ENCODE measurements around the gene NR4A3. TPM values are rescaled to one million over a fixed set of nuclear protein-coding genes. Genes with fewer than 3 reads are reported as not detected.

Gene NR4A3
- total and polyA plus RNA-seq, 9 of the 15 experiments (the other 6 are each of a cell fraction or from before 2014, with no cell fraction given), result 0.04 to 0.07 TPM; not detected in 7

DNA sequence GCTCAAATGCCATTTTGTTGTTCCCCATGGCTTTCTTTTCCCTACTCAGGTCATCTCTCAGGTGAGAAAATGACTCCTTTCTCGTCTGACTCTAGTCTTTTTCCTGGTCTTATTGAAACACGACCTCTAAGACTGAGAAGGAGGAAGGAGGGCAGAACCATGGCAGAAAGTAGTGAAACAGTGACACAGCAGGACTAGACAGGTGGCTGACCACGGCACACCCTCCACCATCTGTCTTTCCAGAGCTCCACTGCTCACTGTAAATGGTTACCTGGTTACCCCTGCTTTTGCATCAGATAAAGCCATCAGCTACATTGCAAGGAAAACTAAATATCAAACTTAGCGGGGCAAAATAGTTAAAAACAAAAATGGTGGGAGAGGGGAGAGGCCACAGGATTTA is 30.9 kb downstream of the NR4A3 start (continued):
- TF ChIP-seq, protein P1, sequence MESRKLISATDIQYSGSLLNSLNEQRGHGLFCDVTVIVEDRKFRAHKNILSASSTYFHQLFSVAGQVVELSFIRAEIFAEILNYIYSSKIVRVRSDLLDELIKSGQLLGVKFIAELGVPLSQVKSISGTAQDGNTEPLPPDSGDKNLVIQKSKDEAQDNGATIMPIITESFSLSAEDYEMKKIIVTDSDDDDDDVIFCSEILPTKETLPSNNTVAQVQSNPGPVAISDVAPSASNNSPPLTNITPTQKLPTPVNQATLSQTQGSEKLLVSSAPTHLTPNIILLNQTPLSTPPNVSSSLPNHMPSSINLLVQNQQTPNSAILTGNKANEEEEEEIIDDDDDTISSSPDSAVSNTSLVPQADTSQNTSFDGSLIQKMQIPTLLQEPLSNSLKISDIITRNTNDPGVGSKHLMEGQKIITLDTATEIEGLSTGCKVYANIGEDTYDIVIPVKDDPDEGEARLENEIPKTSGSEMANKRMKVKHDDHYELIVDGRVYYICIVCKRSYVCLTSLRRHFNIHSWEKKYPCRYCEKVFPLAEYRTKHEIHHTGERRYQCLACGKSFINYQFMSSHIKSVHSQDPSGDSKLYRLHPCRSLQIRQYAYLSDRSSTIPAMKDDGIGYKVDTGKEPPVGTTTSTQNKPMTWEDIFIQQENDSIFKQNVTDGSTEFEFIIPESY (CRISPR knock-in tag; IDR thresholded peaks at IDR 0.05), result no peak
- TF ChIP-seq BRD9 (IDR thresholded peaks at IDR 0.05; ENCODE audit: low read depth, partially characterized antibody) (no peak), SMAD4 (CRISPR knock-in tag; conservative IDR thresholded peaks at IDR 0.05) (no peak), STAT5A (IDR thresholded peaks at IDR 0.05; ENCODE audit: borderline replicate concordance, low read length) (no peak), MIER1 (IDR thresholded peaks at IDR 0.05; ENCODE audit: low read depth) (no peak)
- TF ChIP-seq, protein P2, sequence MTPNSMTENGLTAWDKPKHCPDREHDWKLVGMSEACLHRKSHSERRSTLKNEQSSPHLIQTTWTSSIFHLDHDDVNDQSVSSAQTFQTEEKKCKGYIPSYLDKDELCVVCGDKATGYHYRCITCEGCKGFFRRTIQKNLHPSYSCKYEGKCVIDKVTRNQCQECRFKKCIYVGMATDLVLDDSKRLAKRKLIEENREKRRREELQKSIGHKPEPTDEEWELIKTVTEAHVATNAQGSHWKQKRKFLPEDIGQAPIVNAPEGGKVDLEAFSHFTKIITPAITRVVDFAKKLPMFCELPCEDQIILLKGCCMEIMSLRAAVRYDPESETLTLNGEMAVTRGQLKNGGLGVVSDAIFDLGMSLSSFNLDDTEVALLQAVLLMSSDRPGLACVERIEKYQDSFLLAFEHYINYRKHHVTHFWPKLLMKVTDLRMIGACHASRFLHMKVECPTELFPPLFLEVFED (CRISPR knock-in tag; conservative IDR thresholded peaks at IDR 0.05), result no peak
- TF ChIP-seq, protein P3, sequence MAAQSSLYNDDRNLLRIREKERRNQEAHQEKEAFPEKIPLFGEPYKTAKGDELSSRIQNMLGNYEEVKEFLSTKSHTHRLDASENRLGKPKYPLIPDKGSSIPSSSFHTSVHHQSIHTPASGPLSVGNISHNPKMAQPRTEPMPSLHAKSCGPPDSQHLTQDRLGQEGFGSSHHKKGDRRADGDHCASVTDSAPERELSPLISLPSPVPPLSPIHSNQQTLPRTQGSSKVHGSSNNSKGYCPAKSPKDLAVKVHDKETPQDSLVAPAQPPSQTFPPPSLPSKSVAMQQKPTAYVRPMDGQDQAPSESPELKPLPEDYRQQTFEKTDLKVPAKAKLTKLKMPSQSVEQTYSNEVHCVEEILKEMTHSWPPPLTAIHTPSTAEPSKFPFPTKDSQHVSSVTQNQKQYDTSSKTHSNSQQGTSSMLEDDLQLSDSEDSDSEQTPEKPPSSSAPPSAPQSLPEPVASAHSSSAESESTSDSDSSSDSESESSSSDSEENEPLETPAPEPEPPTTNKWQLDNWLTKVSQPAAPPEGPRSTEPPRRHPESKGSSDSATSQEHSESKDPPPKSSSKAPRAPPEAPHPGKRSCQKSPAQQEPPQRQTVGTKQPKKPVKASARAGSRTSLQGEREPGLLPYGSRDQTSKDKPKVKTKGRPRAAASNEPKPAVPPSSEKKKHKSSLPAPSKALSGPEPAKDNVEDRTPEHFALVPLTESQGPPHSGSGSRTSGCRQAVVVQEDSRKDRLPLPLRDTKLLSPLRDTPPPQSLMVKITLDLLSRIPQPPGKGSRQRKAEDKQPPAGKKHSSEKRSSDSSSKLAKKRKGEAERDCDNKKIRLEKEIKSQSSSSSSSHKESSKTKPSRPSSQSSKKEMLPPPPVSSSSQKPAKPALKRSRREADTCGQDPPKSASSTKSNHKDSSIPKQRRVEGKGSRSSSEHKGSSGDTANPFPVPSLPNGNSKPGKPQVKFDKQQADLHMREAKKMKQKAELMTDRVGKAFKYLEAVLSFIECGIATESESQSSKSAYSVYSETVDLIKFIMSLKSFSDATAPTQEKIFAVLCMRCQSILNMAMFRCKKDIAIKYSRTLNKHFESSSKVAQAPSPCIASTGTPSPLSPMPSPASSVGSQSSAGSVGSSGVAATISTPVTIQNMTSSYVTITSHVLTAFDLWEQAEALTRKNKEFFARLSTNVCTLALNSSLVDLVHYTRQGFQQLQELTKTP (IDR thresholded peaks at IDR 0.05; ENCODE audit: low read depth in 1 of 2, partially characterized antibody in 2 of 2), result no peak
- TF ChIP-seq, protein P4, sequence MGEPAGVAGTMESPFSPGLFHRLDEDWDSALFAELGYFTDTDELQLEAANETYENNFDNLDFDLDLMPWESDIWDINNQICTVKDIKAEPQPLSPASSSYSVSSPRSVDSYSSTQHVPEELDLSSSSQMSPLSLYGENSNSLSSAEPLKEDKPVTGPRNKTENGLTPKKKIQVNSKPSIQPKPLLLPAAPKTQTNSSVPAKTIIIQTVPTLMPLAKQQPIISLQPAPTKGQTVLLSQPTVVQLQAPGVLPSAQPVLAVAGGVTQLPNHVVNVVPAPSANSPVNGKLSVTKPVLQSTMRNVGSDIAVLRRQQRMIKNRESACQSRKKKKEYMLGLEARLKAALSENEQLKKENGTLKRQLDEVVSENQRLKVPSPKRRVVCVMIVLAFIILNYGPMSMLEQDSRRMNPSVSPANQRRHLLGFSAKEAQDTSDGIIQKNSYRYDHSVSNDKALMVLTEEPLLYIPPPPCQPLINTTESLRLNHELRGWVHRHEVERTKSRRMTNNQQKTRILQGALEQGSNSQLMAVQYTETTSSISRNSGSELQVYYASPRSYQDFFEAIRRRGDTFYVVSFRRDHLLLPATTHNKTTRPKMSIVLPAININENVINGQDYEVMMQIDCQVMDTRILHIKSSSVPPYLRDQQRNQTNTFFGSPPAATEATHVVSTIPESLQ (CRISPR knock-in tag; IDR thresholded peaks at IDR 0.05), result no peak
- TF ChIP-seq, protein P5, sequence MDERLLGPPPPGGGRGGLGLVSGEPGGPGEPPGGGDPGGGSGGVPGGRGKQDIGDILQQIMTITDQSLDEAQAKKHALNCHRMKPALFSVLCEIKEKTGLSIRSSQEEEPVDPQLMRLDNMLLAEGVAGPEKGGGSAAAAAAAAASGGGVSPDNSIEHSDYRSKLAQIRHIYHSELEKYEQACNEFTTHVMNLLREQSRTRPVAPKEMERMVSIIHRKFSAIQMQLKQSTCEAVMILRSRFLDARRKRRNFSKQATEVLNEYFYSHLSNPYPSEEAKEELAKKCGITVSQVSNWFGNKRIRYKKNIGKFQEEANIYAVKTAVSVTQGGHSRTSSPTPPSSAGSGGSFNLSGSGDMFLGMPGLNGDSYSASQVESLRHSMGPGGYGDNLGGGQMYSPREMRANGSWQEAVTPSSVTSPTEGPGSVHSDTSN (CRISPR knock-in tag; IDR thresholded peaks at IDR 0.05; ENCODE audit: low read depth), result no peak
- TF ChIP-seq, protein P5 (tag; conservative IDR thresholded peaks at IDR 0.05; ENCODE audit: low read depth), result no peak
- TF ChIP-seq, protein P6, sequence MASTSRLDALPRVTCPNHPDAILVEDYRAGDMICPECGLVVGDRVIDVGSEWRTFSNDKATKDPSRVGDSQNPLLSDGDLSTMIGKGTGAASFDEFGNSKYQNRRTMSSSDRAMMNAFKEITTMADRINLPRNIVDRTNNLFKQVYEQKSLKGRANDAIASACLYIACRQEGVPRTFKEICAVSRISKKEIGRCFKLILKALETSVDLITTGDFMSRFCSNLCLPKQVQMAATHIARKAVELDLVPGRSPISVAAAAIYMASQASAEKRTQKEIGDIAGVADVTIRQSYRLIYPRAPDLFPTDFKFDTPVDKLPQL (IDR thresholded peaks at IDR 0.05; ENCODE audit: extremely low read depth, insufficient read length), result no peak
